NCI-H345 treated with DMSO at 0.1 percent for 48 hours (cell line): ENCODE data around the gene MAPK8.
A peak's percentile ranks its signal among the peaks of the same experiment; 100 is the strongest.
"Not testable (repeated sequence)": the region's sequence is repeated elsewhere in the genome, so short reads cannot be mapped to it uniquely, and the experiment has no call there.

Experiments used
- DNase-seq: peaks from one replicate; lab custom pipeline; 2025; ENCODE audit not compliant: unreplicated experiment; lab: John Stamatoyannopoulos, UW

MAPK8 gene

GRCh38 chr10:48306265-48306869, at the start of gene MAPK8:
MAPK8 (plus strand) TSS chr10:48306677; CDS start chr10:48401661, 94,984 bp downstream.
- DNase-seq: peak; percentile 61

GRCh38 chr10:48257407-48257961, 49.0 kb upstream of the MAPK8 start:
- no peak for DNase-seq

- DNase-seq: no peak
These were observed 48.4 kb upstream of the MAPK8 start for GRCh38 chr10:48258105-48258504.

GRCh38 chr10:48266528-48266927, 39.9 kb upstream of the MAPK8 start:
- DNase-seq: no peak

GRCh38 chr10:48271047-48271730, 35.3 kb upstream of the MAPK8 start:
- DNase-seq: no peak

GRCh38 chr10:48272682-48273081, 33.8 kb upstream of the MAPK8 start:
- DNase-seq: no peak

- no peak for DNase-seq
These were observed 32.7 kb upstream of the MAPK8 start for GRCh38 chr10:48273741-48274140.

- DNase-seq: no peak
These were observed 31.8 kb upstream of the MAPK8 start, which contains the start of gene FRMPD2 for GRCh38 chr10:48274636-48275035. FRMPD2 (minus strand) TSS chr10:48274696; CDS start chr10:48274567, 129 bp downstream.

GRCh38 chr10:48277093-48277492, 29.4 kb upstream of the MAPK8 start:
- DNase-seq: no peak

- no peak for DNase-seq
These were observed 27.3 kb upstream of the MAPK8 start for GRCh38 chr10:48279081-48279751.

- not testable (repeated sequence) for DNase-seq
These were observed 24.8 kb upstream of the MAPK8 start for GRCh38 chr10:48281697-48282096.

GRCh38 chr10:48282829-48283228, 23.6 kb upstream of the MAPK8 start:
- no peak for DNase-seq

- DNase-seq: no peak
These were observed 22.4 kb upstream of the MAPK8 start for GRCh38 chr10:48284002-48284546.

GRCh38 chr10:48284811-48285210, 21.7 kb upstream of the MAPK8 start:
- no peak for DNase-seq

GRCh38 chr10:48285710-48286109, 20.8 kb upstream of the MAPK8 start:
- DNase-seq: no peak

GRCh38 chr10:48286356-48286755, 20.1 kb upstream of the MAPK8 start:
- no peak for DNase-seq

- no peak for DNase-seq
These were observed 18.8 kb upstream of the MAPK8 start for GRCh38 chr10:48287417-48288391.

- no peak for DNase-seq
These were observed 17.8 kb upstream of the MAPK8 start for GRCh38 chr10:48288661-48289060.

GRCh38 chr10:48289501-48290238, 16.8 kb upstream of the MAPK8 start:
- DNase-seq: peak; percentile 23

- no peak for DNase-seq
These were observed 16.2 kb upstream of the MAPK8 start for GRCh38 chr10:48290286-48290685.
